Lung (tissue), 12 donors: Measurements from ENCODE around the gene BNIP5. TPM values are rescaled to one million over a fixed set of nuclear protein-coding genes. Genes with fewer than 3 reads are reported as not detected.

ENCODE experiments used
- ATAC-seq: fragments of 200-7000 bp; cut with Tn5 transposase; one replicate; pipeline ENCODE4 v1.9.1; 2020; ENCODE audit warnings: moderate number of reproducible peaks; ENCODE audit not compliant: insufficient read depth, low FRiP score
- DNase-seq, 3 donors: peaks; one replicate each; pipeline ENCODE4 v3.0.0-alpha.2; 2013 to 2017
- H3K27ac ChIP-seq, 2 donors: one replicate each; pipeline ENCODE4 v1.5.1; 2013; ENCODE audit warnings: mild to moderate bottlenecking in 2 of 2, moderate library complexity in 2 of 2, control low read depth in 1 of 2, inconsistent platforms in 1 of 2, low read depth in 1 of 2, low read length in 1 of 2
- H3K27me3 ChIP-seq, 3 donors: one replicate each; pipeline ENCODE4 v1.5.1; 2013; ENCODE audit warnings: low read length in 2 of 3; ENCODE audit not compliant: control insufficient read depth in 3 of 3, insufficient read depth in 3 of 3
- H3K36me3 ChIP-seq, 4 donors: one replicate each; pipeline ENCODE4 v1.5.1; 2013; ENCODE audit warnings: low read length in 4 of 4, mild to moderate bottlenecking in 1 of 4, moderate library complexity in 1 of 4; ENCODE audit not compliant: control insufficient read depth in 4 of 4, insufficient read depth in 4 of 4
- H3K4me1 ChIP-seq, 5 donors: one replicate each; pipeline ENCODE4 v1.5.1; 2013; ENCODE audit warnings: low read length in 5 of 5, mild to moderate bottlenecking in 2 of 5, moderate library complexity in 1 of 5; ENCODE audit not compliant: control insufficient read depth in 5 of 5, insufficient read depth in 5 of 5
- H3K4me3 ChIP-seq: one replicate; pipeline ENCODE4 v1.5.1; 2013; ENCODE audit warnings: mild to moderate bottlenecking, control low read depth, moderate library complexity
- H3K9ac ChIP-seq, 2 donors: one replicate each; pipeline ENCODE4 v1.5.1; 2013; ENCODE audit warnings: low read length in 2 of 2, control low read depth in 1 of 2; ENCODE audit not compliant: insufficient read depth in 1 of 2
- H3K9me3 ChIP-seq, 4 donors: one replicate each; pipeline ENCODE4 v1.5.1; 2013; ENCODE audit warnings: low read length in 3 of 4, mild to moderate bottlenecking in 1 of 4, moderate library complexity in 1 of 4; ENCODE audit not compliant: control insufficient read depth in 4 of 4, insufficient read depth in 3 of 4
- CTCF ChIP-seq: IDR thresholded peaks from 2 replicates; pipeline ENCODE4 v1.5.1; 2012; ENCODE audit warnings: mild to moderate bottlenecking; ENCODE audit errors: control extremely low read depth, extremely low read depth
- WGBS, 2 donors: extraction: QIAGEN DNeasy Blood & Tissue Kit; methylation state at CpG; one replicate each; pipeline ENCODE4 v1.1.7; 2013; 5-methylcytosine and 5-hydroxymethylcytosine counted together
- polyA plus RNA-seq, 2 donors: library from polyadenylated mRNA; stranded (reverse); fragments of 200-250 nt; gene quantifications; one replicate each; pipeline ENCODE4 v1.2.1, GENCODE V29; 2013
- total RNA-seq, 2 donors: library from RNA; depleted of rRNA in 1 of 2; stranded (reverse); fragments of >200 nt in 1 of 2; gene quantifications; one replicate each; pipeline ENCODE4 v1.2.1, GENCODE V29; 2014 to 2021
- donor health status: control.
- donor health status: control.
- donor health status: Bipolar disorder and iron deficiency.
- donor health status: healthy.
- donor health status: DM: yes; HTN: yes; CAD: no.

Gene BNIP5
- total and polyA plus RNA-seq, 4 donors: 0.02 to 0.09 (median 0.06) TPM; not detected in 1

DNA sequence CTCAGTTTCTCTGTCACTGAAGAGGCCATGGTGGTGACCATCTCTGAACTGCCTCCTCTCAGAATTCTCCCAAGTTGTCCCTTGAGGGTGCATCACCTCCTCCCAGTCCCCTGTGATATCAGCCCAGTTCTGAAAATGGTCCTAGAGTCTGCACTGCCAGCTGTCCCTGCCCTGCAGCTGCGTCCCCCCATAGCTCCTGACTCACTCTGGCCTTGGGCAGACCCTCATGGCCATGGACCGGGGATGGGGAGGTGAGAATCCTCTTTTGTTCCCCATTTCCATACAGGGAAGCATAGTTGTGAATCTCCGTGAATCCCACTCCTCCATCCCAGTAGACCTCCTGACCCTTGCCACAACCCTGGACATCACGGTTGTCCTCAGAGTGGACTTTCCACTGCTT is 46.3 kb upstream of the BNIP5 start:
- no peak overlapping the region for H3K27ac ChIP-seq

GRCh38 chr6:36381502-36382389 is 45.1 kb upstream of the BNIP5 start:
- DNase-seq: no peak
- Histone ChIP-seq H3K4me3 (no peak overlapping the region), H3K9me3 (no peaks in the 10 kb centered on the region), H3K9ac (no peak overlapping the region), H3K27ac (no peak overlapping the region), H3K4me1 (peaks cover 0 to 8% (median 0%) of the 10 kb centered on the region in 5 donors), H3K36me3 (no peaks in the 10 kb centered on the region), H3K27me3 (peaks cover 0 to 16% (median 6%) of the 10 kb centered on the region in 3 donors)
- no peak for ATAC-seq
- WGBS, 2 donors: 77 to 89% methylated on average over 9 of the region's 9 CpGs
- TF ChIP-seq CTCF: no peak

More for the DNA sequence above, 46.3 kb upstream of the BNIP5 start:
- H3K4me3 ChIP-seq: no peak overlapping the region
- H3K9ac ChIP-seq: no peak overlapping the region
- TF ChIP-seq CTCF: no peak
- H3K4me1 ChIP-seq: peaks cover 0 to 19% (median 0%) of the 10 kb centered on the region in 5 donors
- H3K9me3 ChIP-seq: no peaks in the 10 kb centered on the region
- WGBS, 2 donors: 56 to 79% methylated on average over 4 of the region's 4 CpGs
- DNase-seq (no peak), ATAC-seq (no peak)
- no peaks in the 10 kb centered on the region for H3K36me3 ChIP-seq
- H3K27me3 ChIP-seq: peaks cover 0 to 25% (median 11%) of the 10 kb centered on the region in 3 donors

DNA sequence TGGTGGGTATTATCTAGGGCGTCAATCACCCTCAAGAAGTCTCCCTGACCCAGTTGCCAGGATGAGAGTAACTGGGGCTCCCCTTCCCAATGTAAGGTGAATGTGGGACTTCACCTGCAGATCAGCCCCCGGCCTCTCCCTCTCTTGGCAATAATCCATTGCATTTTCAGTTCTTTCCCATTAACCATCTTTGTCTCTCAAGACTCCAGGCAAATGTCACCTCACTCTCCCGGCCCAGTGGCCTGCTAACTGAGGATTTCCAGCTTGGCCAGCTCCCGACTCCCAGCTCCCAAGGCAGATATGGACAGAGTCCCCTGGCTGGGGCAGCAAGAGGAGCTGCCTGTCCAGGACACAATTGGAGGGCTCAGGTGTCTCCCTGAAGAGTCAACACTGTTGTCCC is 43.5 kb upstream of the BNIP5 start:
- WGBS, 2 donors: 95 to 97% methylated on average over 4 of the region's 4 CpGs
- TF ChIP-seq CTCF: no peak
- no peak for ATAC-seq

More for the DNA sequence above, 43.5 kb upstream of the BNIP5 start:
- DNase-seq: no peak
- Histone ChIP-seq H3K27me3 (peaks cover 0 to under 1% (median 0%) of the 10 kb centered on the region in 3 donors), H3K4me3 (no peak overlapping the region), H3K9ac (no peak overlapping the region), H3K27ac (no peak overlapping the region), H3K4me1 (no peaks in the 10 kb centered on the region), H3K36me3 (no peaks in the 10 kb centered on the region), H3K9me3 (no peaks in the 10 kb centered on the region)
